Hepatocyte (in vitro differentiated cells): ENCODE results near the gene WDR35. TPM values are rescaled to one million over a fixed set of nuclear protein-coding genes. Genes with fewer than 3 reads are reported as not detected.

Experiments
- DNase-seq: peaks from one replicate; pipeline ENCODE4 v3.0.0-alpha.2; 2016; ENCODE audit warnings: low spot score
- H2AFZ ChIP-seq: fragments of 200-600 bp; sonication (generic); 2 replicates; pipeline ENCODE4 v1.6.0; 2016; ENCODE audit warnings: antibody characterized with exemption, mild to moderate bottlenecking
- H3K27ac ChIP-seq: fragments of 200-600 bp; sonication (generic); 2 replicates; pipeline ENCODE4 v1.5.1; 2016; ENCODE audit warnings: mild to moderate bottlenecking
- H3K27me3 ChIP-seq: fragments of 200-600 bp; sonication (generic); 2 replicates; pipeline ENCODE4 v1.6.1; 2016
- H3K36me3 ChIP-seq: fragments of 200-600 bp; sonication (generic); replicated peaks from 2 replicates; pipeline ENCODE4 v1.5.1; 2016; ENCODE audit warnings: low read depth; ENCODE audit not compliant: insufficient read depth
- H3K4me1 ChIP-seq: fragments of 200-600 bp; sonication (generic); 2 replicates; pipeline ENCODE4 v1.5.1; 2016; ENCODE audit warnings: mild to moderate bottlenecking, moderate library complexity; ENCODE audit not compliant: insufficient read depth
- H3K4me2 ChIP-seq: fragments of 200-600 bp; sonication (generic); 2 replicates; pipeline ENCODE4 v1.6.0; 2016
- H3K4me3 ChIP-seq: fragments of 200-600 bp; sonication (generic); 2 replicates; pipeline ENCODE4 v1.5.1; 2016; ENCODE audit warnings: mild to moderate bottlenecking
- H3K79me2 ChIP-seq: fragments of 200-600 bp; sonication (generic); 2 replicates; pipeline ENCODE4 v1.6.0; 2017; ENCODE audit warnings: mild to moderate bottlenecking
- H3K9me2 ChIP-seq: fragments of 200-600 bp; sonication (generic); replicated peaks from 2 replicates; pipeline ENCODE4 v1.6.0; 2017; ENCODE audit warnings: mild to moderate bottlenecking; ENCODE audit not compliant: insufficient read depth
- H3K9me3 ChIP-seq: fragments of 200-600 bp; sonication (generic); 2 replicates; pipeline ENCODE4 v1.5.1; 2016; ENCODE audit warnings: low read depth, mild to moderate bottlenecking
- H4K20me1 ChIP-seq: fragments of 200-600 bp; sonication (generic); 2 replicates; pipeline ENCODE4 v1.6.0; 2016; ENCODE audit warnings: mild to moderate bottlenecking; ENCODE audit not compliant: insufficient read depth, poor library complexity, severe bottlenecking
- EZH2 ChIP-seq: fragments of 200-600 bp; sonication (generic); IDR thresholded peaks from 2 replicates; pipeline ENCODE4 v1.6.1; 2016; ENCODE audit warnings: antibody characterized with exemption, mild to moderate bottlenecking, borderline replicate concordance
- EZH2phosphoT487 ChIP-seq: fragments of 200-600 bp; sonication (generic); IDR thresholded peaks from one replicate; pipeline ENCODE4 v1.6.1; 2018; ENCODE audit warnings: antibody characterized with exemption, mild to moderate bottlenecking, low read depth, moderate library complexity; ENCODE audit not compliant: unreplicated experiment, severe bottlenecking
- WGBS: methylation state at CpG from one replicate; pipeline ENCODE4 v1.1.6; 2016; ENCODE audit warnings: low lambda C conversion rate; ENCODE audit errors: missing lambda C conversion rate; 5-methylcytosine and 5-hydroxymethylcytosine counted together
- polyA plus RNA-seq: library from polyadenylated mRNA; unstranded; fragments of >200 nt; fragmentation: Nextera tagmentation; extraction: Ambion mirVana; gene quantifications from 2 replicates; pipeline ENCODE4 v1.2.1, GENCODE V29; 2016
- total RNA-seq: library from RNA; depleted of rRNA; stranded (reverse); fragments of >200 nt; gene quantifications from 2 replicates; pipeline ENCODE4 v1.2.3, GENCODE V29; 2014
- TF ChIP-seq, protein P1 (sequence below): fragments of 200-600 bp; sonication (generic); IDR thresholded peaks from 2 replicates; pipeline ENCODE4 v1.5.1; 2016; ENCODE audit warnings: antibody characterized with exemption, mild to moderate bottlenecking; ENCODE audit not compliant: poor library complexity

The WDR35 gene
- total and polyA plus RNA-seq, 2 experiments from 2014 or later: 2.0 to 4.6 TPM

GRCh38 chr2:20027705-20028434, 38.0 kb upstream of the WDR35 start:
- TF ChIP-seq EZH2phosphoT487: no peak
- no peak for TF ChIP-seq EZH2
- TF ChIP-seq, protein P1, sequence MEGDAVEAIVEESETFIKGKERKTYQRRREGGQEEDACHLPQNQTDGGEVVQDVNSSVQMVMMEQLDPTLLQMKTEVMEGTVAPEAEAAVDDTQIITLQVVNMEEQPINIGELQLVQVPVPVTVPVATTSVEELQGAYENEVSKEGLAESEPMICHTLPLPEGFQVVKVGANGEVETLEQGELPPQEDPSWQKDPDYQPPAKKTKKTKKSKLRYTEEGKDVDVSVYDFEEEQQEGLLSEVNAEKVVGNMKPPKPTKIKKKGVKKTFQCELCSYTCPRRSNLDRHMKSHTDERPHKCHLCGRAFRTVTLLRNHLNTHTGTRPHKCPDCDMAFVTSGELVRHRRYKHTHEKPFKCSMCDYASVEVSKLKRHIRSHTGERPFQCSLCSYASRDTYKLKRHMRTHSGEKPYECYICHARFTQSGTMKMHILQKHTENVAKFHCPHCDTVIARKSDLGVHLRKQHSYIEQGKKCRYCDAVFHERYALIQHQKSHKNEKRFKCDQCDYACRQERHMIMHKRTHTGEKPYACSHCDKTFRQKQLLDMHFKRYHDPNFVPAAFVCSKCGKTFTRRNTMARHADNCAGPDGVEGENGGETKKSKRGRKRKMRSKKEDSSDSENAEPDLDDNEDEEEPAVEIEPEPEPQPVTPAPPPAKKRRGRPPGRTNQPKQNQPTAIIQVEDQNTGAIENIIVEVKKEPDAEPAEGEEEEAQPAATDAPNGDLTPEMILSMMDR: no peak
- peaks cover 14% of the 10 kb centered on the region for H3K79me2 ChIP-seq
- H4K20me1 ChIP-seq: no peaks in the 10 kb centered on the region
- WGBS: 79% methylated on average over 3 of the region's 3 CpGs
- no peaks in the 10 kb centered on the region for H3K4me1 ChIP-seq
- no peaks in the 10 kb centered on the region for H3K9me3 ChIP-seq
- H3K27me3 ChIP-seq: no peaks in the 10 kb centered on the region
- peak overlapping the region; percentile 18 for H3K27ac ChIP-seq
- no peak overlapping the region for H3K4me3 ChIP-seq
- H3K4me2 ChIP-seq: no peak overlapping the region
- DNase-seq: no peak
- H2AFZ ChIP-seq: no peak overlapping the region
- peaks cover 5% of the 10 kb centered on the region for H3K36me3 ChIP-seq
- H3K9me2 ChIP-seq: no peaks in the 10 kb centered on the region

- H3K79me2 ChIP-seq: peaks cover 11% of the 10 kb centered on the region
- H3K4me2 ChIP-seq: no peak overlapping the region
- H3K27me3 ChIP-seq: no peaks in the 10 kb centered on the region
- no peaks in the 10 kb centered on the region for H3K9me3 ChIP-seq
- peaks cover 5% of the 10 kb centered on the region for H3K36me3 ChIP-seq
- H3K4me3 ChIP-seq: no peak overlapping the region
- H2AFZ ChIP-seq: no peak overlapping the region
- TF ChIP-seq EZH2 (no peak), EZH2phosphoT487 (no peak)
- TF ChIP-seq, protein P1: no peak
- no peaks in the 10 kb centered on the region for H3K9me2 ChIP-seq
- no peaks in the 10 kb centered on the region for H4K20me1 ChIP-seq
- no peaks in the 10 kb centered on the region for H3K4me1 ChIP-seq
- H3K27ac ChIP-seq: peak overlapping the region; percentile 18
- no peak for DNase-seq
- WGBS: 59% methylated on average over 4 of the region's 4 CpGs
These were observed 37.4 kb upstream of the WDR35 start for GRCh38 chr2:20027260-20027677.

DNA sequence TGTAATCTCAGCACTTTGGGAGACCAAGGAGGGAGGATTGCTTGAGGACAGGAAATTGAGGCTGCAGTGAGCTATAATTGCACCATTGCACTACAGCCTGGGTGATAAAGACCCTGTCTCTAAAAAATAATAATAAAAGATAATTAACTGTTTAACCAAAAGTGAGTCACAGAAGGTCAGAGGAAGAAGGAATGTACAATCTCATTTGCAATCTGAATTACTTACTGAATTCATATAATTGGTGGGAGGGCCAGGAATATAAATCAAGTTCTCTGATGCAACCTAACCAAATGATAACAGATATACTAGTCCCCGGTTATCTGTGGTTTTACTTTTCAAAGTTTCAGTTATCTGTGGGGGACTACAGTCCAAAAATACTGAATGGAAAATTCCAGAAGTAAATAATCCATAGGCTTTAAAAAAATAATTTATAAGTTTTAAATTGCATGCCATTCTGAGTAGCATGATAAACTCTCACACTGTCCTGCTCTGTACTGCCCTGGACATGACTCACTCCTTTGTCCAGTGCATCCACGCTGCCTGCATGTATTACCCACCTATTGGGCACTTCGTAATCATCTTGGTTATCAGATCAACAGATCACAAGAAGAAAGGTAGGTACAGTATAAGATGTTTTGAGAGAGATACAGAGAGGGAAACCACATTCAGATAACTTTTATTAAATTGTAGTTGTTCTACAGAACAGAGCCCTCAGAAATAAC, 35.3 kb upstream of the WDR35 start:
- no peaks in the 10 kb centered on the region for H4K20me1 ChIP-seq
- no peak overlapping the region for H3K4me3 ChIP-seq
- TF ChIP-seq EZH2phosphoT487: no peak
- TF ChIP-seq EZH2: no peak
- H3K4me2 ChIP-seq: no peak overlapping the region
- H3K79me2 ChIP-seq: peaks cover 8% of the 10 kb centered on the region
- no peaks in the 10 kb centered on the region for H3K36me3 ChIP-seq
- WGBS: 85% methylated on average over 3 of the region's 3 CpGs
- no peaks in the 10 kb centered on the region for H3K4me1 ChIP-seq
- no peaks in the 10 kb centered on the region for H3K9me2 ChIP-seq
- H3K27me3 ChIP-seq: no peaks in the 10 kb centered on the region
- no peak for DNase-seq
- H3K9me3 ChIP-seq: no peaks in the 10 kb centered on the region
- H2AFZ ChIP-seq: no peak overlapping the region
- no peak overlapping the region for H3K27ac ChIP-seq

- H4K20me1 ChIP-seq: no peaks in the 10 kb centered on the region
- H3K79me2 ChIP-seq: no peaks in the 10 kb centered on the region
- no peak overlapping the region for H3K27ac ChIP-seq
- 96% methylated on average over 4 of the region's 4 CpGs for WGBS
- H3K9me3 ChIP-seq: no peaks in the 10 kb centered on the region
- no peak overlapping the region for H2AFZ ChIP-seq
- DNase-seq: no peak
- H3K36me3 ChIP-seq: no peaks in the 10 kb centered on the region
- TF ChIP-seq, protein P1: no peak
- TF ChIP-seq EZH2phosphoT487: no peak
- H3K4me1 ChIP-seq: no peaks in the 10 kb centered on the region
- H3K4me2 ChIP-seq: no peak overlapping the region
- H3K9me2 ChIP-seq: no peaks in the 10 kb centered on the region
- no peaks in the 10 kb centered on the region for H3K27me3 ChIP-seq
- H3K4me3 ChIP-seq: no peak overlapping the region
These were observed 33.8 kb upstream of the WDR35 start for GRCh38 chr2:20023688-20024087.
